ENCODE measurements around the gene POLDIP3.

DNA sequence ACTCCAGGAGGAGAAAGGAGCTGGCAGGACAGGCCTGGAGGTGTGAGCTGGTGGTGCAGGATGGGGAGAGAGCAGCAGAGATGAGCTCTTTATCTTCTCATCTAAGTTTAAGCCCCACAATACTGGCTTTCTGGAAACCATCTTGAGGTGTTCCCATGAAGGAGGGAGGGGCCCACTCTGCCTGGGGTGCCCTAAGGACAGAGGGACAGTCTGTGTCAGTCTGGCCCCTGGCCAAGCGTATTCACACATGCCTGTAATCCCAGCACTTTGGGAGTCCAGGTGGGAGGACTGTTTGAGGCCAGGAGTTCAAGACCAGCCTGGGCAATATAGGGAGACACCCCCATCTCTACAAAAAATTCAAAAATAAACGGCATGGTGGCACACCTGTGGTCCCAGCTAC lies 52.0 kb downstream of the POLDIP3 start:
- TF ChIP-seq POLR2AphosphoS5 (IDR thresholded peaks at IDR 0.05; ENCODE audit: low read depth, low read length), result no peak
- no peak for TF ChIP-seq TAF1 (IDR thresholded peaks at IDR 0.05; ENCODE audit: borderline replicate concordance, insufficient read depth, low read length)

Data from PFSK-1 (cell line).